ENCODE results near the gene DNM3. TPM values are rescaled to one million over a fixed set of nuclear protein-coding genes. Genes with fewer than 3 reads are reported as not detected.

Gene DNM3
- total and polyA plus RNA-seq, 4 donors, result 2.1 to 16.3 (median 5.6) TPM

- H3K27ac ChIP-seq (ENCODE audit: low read depth in 1 of 2, low read length in 1 of 2), result no peak overlapping the region
- no peaks in the 10 kb centered on the region for H3K36me3 ChIP-seq (ENCODE audit: control insufficient read depth in 4 of 4, insufficient read depth in 4 of 4, low read length in 4 of 4)
- ATAC-seq (ENCODE audit: insufficient read depth, low FRiP score) (no peak), DNase-seq (no peak)
- H3K4me1 ChIP-seq (ENCODE audit: control insufficient read depth in 5 of 5, insufficient read depth in 5 of 5, low read length in 5 of 5), result no peaks in the 10 kb centered on the region
- no peaks in the 10 kb centered on the region for H3K27me3 ChIP-seq (ENCODE audit: control insufficient read depth in 3 of 3, insufficient read depth in 3 of 3, low read length in 2 of 3)
- TF ChIP-seq CTCF (IDR thresholded peaks at IDR 0.05; ENCODE audit: control extremely low read depth, extremely low read depth), result no peak
- H3K9me3 ChIP-seq (ENCODE audit: control insufficient read depth in 4 of 4, insufficient read depth in 3 of 4, low read length in 3 of 4), result no peaks in the 10 kb centered on the region
- 57 to 65% methylated on average over 2 of the region's 2 CpGs for WGBS, 2 donors
- no peak overlapping the region for H3K9ac ChIP-seq (ENCODE audit: insufficient read depth in 1 of 2, low read length in 2 of 2)
- H3K4me3 ChIP-seq, result no peak overlapping the region
These were observed 21.4 kb upstream of the DNM3 start for GRCh38 chr1:171819946-171820345.

- peaks cover 0 to 6% (median 3%) of the 10 kb centered on the region in 4 donors for H3K9me3 ChIP-seq (ENCODE audit: control insufficient read depth in 4 of 4, insufficient read depth in 3 of 4, low read length in 3 of 4)
- TF ChIP-seq CTCF (IDR thresholded peaks at IDR 0.05; ENCODE audit: control extremely low read depth, extremely low read depth), result no peak
- no peak overlapping the region for H3K9ac ChIP-seq (ENCODE audit: insufficient read depth in 1 of 2, low read length in 2 of 2)
- H3K27ac ChIP-seq (ENCODE audit: low read depth in 1 of 2, low read length in 1 of 2), result no peak overlapping the region
- no peaks in the 10 kb centered on the region for H3K36me3 ChIP-seq (ENCODE audit: control insufficient read depth in 4 of 4, insufficient read depth in 4 of 4, low read length in 4 of 4)
- H3K4me3 ChIP-seq, result no peak overlapping the region
- DNase-seq (no peak), ATAC-seq (ENCODE audit: insufficient read depth, low FRiP score) (no peak)
- H3K27me3 ChIP-seq (ENCODE audit: control insufficient read depth in 3 of 3, insufficient read depth in 3 of 3, low read length in 2 of 3), result no peaks in the 10 kb centered on the region
- WGBS, 2 donors, result 42 to 98% methylated on average over 1 of the region's 1 CpG
- no peaks in the 10 kb centered on the region for H3K4me1 ChIP-seq (ENCODE audit: control insufficient read depth in 5 of 5, insufficient read depth in 5 of 5, low read length in 5 of 5)
These were observed 14.3 kb upstream of the DNM3 start for GRCh38 chr1:171826973-171827372.

GRCh38 chr1:171828794-171829193 lies 12.5 kb upstream of the DNM3 start:
- Histone ChIP-seq H3K27me3 (ENCODE audit: control insufficient read depth in 3 of 3, insufficient read depth in 3 of 3, low read length in 2 of 3) (no peaks in the 10 kb centered on the region), H3K4me1 (ENCODE audit: control insufficient read depth in 5 of 5, insufficient read depth in 5 of 5, low read length in 5 of 5) (no peaks in the 10 kb centered on the region), H3K36me3 (ENCODE audit: control insufficient read depth in 4 of 4, insufficient read depth in 4 of 4, low read length in 4 of 4) (no peaks in the 10 kb centered on the region), H3K9ac (ENCODE audit: insufficient read depth in 1 of 2, low read length in 2 of 2) (no peak overlapping the region), H3K4me3 (no peak overlapping the region), H3K9me3 (ENCODE audit: control insufficient read depth in 4 of 4, insufficient read depth in 3 of 4, low read length in 3 of 4) (peaks cover 0 to 6% (median 3%) of the 10 kb centered on the region in 4 donors), H3K27ac (ENCODE audit: low read depth in 1 of 2, low read length in 1 of 2) (no peak overlapping the region)
- no peak for DNase-seq
- 89 to 91% methylated on average over 11 of the region's 11 CpGs for WGBS, 2 donors
- TF ChIP-seq CTCF (IDR thresholded peaks at IDR 0.05; ENCODE audit: control extremely low read depth, extremely low read depth), result no peak
- ATAC-seq (ENCODE audit: insufficient read depth, low FRiP score), result no peak

All from lung (tissue), 12 donors.